DOHH2 (cell line): ENCODE results near the gene MAST3.

Source experiments
- H3F3A ChIP-seq: fragments of 200-600 bp; sonication (generic), shearing (Covaris generic); 2 replicates; pipeline ENCODE4 v1.6.0; 2016; ENCODE audit warnings: antibody characterized with exemption, mild to moderate bottlenecking; ENCODE audit not compliant: control insufficient read depth, insufficient read depth
- H3K27ac ChIP-seq: fragments of 200-600 bp; sonication (generic); 2 replicates; pipeline ENCODE4 v1.5.1; 2014; ENCODE audit warnings: low read depth, mild to moderate bottlenecking, low read length, moderate library complexity
- H3K27me3 ChIP-seq: fragments of 200-600 bp; sonication (generic); 2 replicates; pipeline ENCODE4 v1.6.1; 2014; ENCODE audit warnings: mild to moderate bottlenecking, low read length, mixed read lengths; ENCODE audit not compliant: control insufficient read depth
- H3K36me3 ChIP-seq: fragments of 200-600 bp; sonication (generic); 2 replicates; pipeline ENCODE4 v1.6.1; 2014; ENCODE audit warnings: mild to moderate bottlenecking, low read length, moderate library complexity, mixed read lengths; ENCODE audit not compliant: control insufficient read depth
- H3K4me1 ChIP-seq: fragments of 200-600 bp; sonication (generic); 2 replicates; pipeline ENCODE4 v1.6.1; 2014; ENCODE audit warnings: mild to moderate bottlenecking, low read length, mixed read lengths; ENCODE audit not compliant: control insufficient read depth
- H3K4me2 ChIP-seq: fragments of 200-600 bp; sonication (generic); 2 replicates; pipeline ENCODE4 v1.6.0; 2014; ENCODE audit warnings: mild to moderate bottlenecking, low read length, moderate library complexity
- H3K4me3 ChIP-seq: fragments of 200-600 bp; sonication (generic); 2 replicates; pipeline ENCODE4 v1.5.1; 2014; ENCODE audit warnings: mild to moderate bottlenecking, low read length, mixed read lengths
- H3K79me2 ChIP-seq: fragments of 200-600 bp; sonication (generic); 2 replicates; pipeline ENCODE4 v1.6.1; 2014; ENCODE audit warnings: mild to moderate bottlenecking, low read length, mixed read lengths; ENCODE audit not compliant: control insufficient read depth
- H3K9me2 ChIP-seq: fragments of 200-600 bp; sonication (generic); replicated peaks from 2 replicates; pipeline ENCODE4 v1.6.1; 2014; ENCODE audit warnings: mild to moderate bottlenecking, low read length, mixed read lengths; ENCODE audit not compliant: control insufficient read depth
- H3K9me3 ChIP-seq: fragments of 200-600 bp; sonication (generic); 2 replicates; pipeline ENCODE4 v1.6.1; 2014; ENCODE audit warnings: antibody characterized with exemption, low read length, mixed read lengths; ENCODE audit not compliant: control insufficient read depth, insufficient read depth
- H4K20me1 ChIP-seq: fragments of 200-600 bp; sonication (generic); 2 replicates; pipeline ENCODE4 v1.6.0; 2014; ENCODE audit warnings: low read depth, mild to moderate bottlenecking, antibody characterized with exemption, low read length, moderate library complexity; ENCODE audit not compliant: control insufficient read depth, insufficient read depth
- EZH2phosphoT487 ChIP-seq: fragments of 200-600 bp; sonication (generic); IDR thresholded peaks from 2 replicates; pipeline ENCODE4 v1.6.1; 2017; ENCODE audit warnings: borderline replicate concordance, mild to moderate bottlenecking, antibody characterized with exemption, low read length, moderate library complexity, mixed read lengths
- TF ChIP-seq, protein P1 (sequence below): fragments of 200-600 bp; sonication (generic); IDR thresholded peaks from one replicate; pipeline ENCODE4 v1.5.1; 2014; ENCODE audit warnings: antibody characterized with exemption, mild to moderate bottlenecking, low read depth, low read length; ENCODE audit not compliant: poor library complexity, severe bottlenecking

The MAST3 gene

DNA sequence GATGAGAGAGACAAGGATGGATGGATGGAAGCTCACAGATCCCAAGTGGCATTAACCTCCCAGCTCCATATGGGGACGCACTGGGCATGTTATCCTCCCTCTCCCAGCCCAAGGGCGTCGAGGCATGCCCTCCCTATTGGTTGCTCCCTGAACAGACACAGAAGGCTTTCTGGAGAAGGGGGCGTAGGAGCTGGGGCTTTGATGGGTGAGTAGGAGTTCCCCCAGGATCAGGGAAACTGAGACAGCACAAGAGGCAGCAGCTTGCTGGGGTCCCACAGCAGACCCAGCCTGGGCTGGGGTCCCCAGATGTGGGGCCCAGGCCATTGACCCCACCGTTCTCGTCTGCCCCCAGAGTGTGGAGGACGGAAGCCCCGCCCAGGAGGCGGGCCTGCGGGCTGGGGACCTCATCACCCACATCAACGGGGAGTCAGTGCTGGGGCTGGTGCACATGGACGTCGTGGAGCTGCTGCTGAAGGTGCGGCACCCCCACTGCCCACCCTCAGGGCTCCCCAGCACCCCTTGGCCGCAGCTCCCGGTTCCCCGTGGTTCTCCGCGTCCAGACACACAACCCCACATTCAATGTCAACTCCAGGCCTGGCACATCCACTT is 47.9 kb downstream of the MAST3 start:
- Histone ChIP-seq H3K9me3 (no peaks in the 10 kb centered on the region), H3K27ac (no peak overlapping the region), H3K4me1 (no peaks in the 10 kb centered on the region), H3K9me2 (no peaks in the 10 kb centered on the region), H4K20me1 (no peaks in the 10 kb centered on the region), H3K79me2 (no peaks in the 10 kb centered on the region), H3K27me3 (no peaks in the 10 kb centered on the region), H3K4me3 (no peak overlapping the region), H3K4me2 (no peak overlapping the region), H3F3A (no peaks in the 10 kb centered on the region), H3K36me3 (peaks cover 39% of the 10 kb centered on the region)
- TF ChIP-seq, protein P1, sequence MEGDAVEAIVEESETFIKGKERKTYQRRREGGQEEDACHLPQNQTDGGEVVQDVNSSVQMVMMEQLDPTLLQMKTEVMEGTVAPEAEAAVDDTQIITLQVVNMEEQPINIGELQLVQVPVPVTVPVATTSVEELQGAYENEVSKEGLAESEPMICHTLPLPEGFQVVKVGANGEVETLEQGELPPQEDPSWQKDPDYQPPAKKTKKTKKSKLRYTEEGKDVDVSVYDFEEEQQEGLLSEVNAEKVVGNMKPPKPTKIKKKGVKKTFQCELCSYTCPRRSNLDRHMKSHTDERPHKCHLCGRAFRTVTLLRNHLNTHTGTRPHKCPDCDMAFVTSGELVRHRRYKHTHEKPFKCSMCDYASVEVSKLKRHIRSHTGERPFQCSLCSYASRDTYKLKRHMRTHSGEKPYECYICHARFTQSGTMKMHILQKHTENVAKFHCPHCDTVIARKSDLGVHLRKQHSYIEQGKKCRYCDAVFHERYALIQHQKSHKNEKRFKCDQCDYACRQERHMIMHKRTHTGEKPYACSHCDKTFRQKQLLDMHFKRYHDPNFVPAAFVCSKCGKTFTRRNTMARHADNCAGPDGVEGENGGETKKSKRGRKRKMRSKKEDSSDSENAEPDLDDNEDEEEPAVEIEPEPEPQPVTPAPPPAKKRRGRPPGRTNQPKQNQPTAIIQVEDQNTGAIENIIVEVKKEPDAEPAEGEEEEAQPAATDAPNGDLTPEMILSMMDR: no peak
- no peak for TF ChIP-seq EZH2phosphoT487

DNA sequence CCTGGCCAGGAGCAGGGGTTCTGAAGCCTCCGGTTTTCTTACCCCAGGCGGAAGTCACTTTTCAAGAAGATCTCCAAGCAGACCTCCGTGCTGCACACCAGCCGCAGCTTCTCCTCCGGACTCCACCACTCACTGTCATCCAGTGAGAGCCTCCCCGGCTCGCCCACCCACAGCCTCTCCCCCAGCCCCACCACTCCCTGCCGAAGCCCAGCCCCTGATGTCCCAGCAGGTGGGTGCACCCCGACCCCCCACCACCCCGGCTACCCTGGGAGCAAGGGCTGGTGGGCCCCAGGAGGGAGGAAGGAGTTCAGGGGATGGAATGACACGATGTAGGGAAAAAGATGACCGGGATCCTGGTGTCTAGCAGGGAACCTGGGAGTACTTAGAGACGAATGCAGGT is 49.8 kb downstream of the MAST3 start:
- Histone ChIP-seq H3K4me2 (no peak overlapping the region), H3K9me3 (no peaks in the 10 kb centered on the region), H3K4me3 (no peak overlapping the region), H3K9me2 (no peaks in the 10 kb centered on the region), H3K27me3 (no peaks in the 10 kb centered on the region), H3K36me3 (peaks cover 36% of the 10 kb centered on the region), H3K4me1 (peaks cover 13% of the 10 kb centered on the region), H3F3A (no peaks in the 10 kb centered on the region), H4K20me1 (no peaks in the 10 kb centered on the region), H3K27ac (no peak overlapping the region), H3K79me2 (no peaks in the 10 kb centered on the region)
- no peak for TF ChIP-seq EZH2phosphoT487
- TF ChIP-seq, protein P1: no peak

DNA sequence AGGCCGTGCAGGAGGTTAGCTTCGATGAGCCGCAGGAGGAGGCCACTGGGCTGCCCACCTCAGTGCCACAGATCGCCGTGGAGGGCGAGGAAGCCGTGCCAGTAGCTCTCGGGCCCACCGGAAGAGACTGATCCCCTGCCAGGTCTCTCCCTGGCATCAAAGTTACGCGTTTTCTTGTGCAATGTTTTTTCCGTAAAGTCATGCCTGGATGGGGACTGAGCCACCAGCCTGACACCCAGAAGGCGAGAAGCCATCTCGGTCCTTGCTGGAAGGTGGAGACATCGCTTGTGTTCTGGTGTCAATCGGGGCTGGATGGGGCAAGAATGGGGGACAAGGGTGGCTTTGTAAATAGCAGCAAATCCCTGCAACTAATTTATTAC is 52.0 kb downstream of the MAST3 start:
- Histone ChIP-seq H3K27ac (no peak overlapping the region), H4K20me1 (no peaks in the 10 kb centered on the region), H3K79me2 (peaks cover 15% of the 10 kb centered on the region), H3K4me2 (no peak overlapping the region), H3F3A (no peaks in the 10 kb centered on the region), H3K9me3 (no peaks in the 10 kb centered on the region), H3K4me1 (peaks cover 23% of the 10 kb centered on the region), H3K9me2 (no peaks in the 10 kb centered on the region), H3K36me3 (peaks cover 22% of the 10 kb centered on the region), H3K4me3 (no peak overlapping the region), H3K27me3 (no peaks in the 10 kb centered on the region)
- TF ChIP-seq EZH2phosphoT487: no peak
- TF ChIP-seq, protein P1: no peak
